ENCODE results near the gene SGF29.
"Not testable (repeated sequence)": the region's sequence is repeated elsewhere in the genome, so short reads cannot be mapped to it uniquely, and the experiment has no call there.

The SGF29 gene

DNA sequence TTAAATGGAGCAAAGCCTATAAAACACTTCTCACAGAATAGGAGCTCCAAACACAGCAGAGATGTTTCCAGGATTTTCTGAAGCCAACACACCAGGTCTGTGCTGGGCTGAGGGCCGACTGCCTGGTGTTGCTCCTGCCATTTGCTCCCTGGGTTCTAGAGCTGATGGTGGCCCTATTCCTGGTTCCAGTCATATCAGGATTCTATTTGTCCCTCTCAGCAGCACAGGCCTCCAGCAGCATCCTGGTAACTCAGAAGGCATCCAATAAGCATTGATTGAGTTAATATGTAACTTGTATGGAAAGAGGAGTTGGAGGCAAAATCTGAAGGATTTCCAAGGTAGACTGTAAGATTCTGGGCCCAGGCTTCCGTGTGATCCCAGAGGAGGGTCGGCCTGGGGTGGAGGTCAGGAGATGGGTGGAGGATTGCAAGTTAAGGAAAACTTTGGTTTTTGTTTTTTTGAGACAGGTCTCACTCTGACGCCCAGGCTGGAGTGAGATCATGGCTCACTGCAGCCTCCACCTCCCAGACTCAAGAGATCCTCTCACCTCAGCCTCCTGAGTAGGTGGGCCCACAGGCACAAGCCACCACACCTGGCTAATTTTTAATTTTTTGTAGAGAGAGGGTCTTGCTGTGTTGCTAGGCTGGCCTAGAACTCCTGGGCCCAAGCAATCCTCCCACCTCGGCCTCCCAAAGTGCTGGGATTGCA, 20.6 kb upstream of the SGF29 start:
- ATAC-seq = no peak
- DNase-seq = no peak

DNA sequence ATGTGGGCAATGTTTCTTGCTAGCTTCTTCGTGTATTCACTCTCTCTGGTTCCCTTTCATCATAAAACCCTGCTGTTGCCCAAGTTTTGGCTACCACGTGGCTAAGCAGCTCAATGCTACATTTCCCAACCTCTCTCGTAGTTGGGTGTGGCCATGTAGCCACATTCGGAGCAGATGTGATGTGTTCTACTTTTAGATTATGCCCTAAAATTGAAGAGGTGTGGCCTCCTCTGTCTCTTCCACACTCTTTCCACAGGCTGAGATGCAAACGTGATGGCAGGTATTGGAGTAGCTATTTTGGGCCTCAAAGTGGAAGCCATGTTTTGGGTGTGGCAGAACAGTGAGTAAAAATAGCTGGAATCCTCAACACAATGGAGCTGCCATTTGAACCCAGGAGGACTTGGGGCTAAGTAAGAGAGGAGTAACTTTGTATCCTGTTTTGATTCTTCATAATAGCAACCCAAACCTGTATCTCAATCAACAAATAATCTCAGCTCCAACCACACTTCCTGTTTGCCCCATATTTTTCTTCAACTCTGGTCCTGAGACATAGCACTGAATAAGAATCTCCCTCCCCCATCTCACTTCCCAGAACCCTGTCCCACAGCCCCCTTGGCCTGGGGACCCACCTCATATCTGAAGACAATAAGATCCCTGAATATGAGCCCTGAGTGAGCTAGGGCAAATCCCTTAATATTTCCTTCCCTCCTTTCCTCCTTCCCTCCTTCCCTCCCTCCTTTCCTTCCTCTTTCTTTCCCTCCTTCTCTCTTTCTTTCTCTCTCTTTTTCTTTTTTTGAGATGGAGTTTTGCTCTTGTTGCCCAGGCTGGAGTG, 19.0 kb upstream of the SGF29 start:
- no peak for ATAC-seq
- no peak for DNase-seq

DNA sequence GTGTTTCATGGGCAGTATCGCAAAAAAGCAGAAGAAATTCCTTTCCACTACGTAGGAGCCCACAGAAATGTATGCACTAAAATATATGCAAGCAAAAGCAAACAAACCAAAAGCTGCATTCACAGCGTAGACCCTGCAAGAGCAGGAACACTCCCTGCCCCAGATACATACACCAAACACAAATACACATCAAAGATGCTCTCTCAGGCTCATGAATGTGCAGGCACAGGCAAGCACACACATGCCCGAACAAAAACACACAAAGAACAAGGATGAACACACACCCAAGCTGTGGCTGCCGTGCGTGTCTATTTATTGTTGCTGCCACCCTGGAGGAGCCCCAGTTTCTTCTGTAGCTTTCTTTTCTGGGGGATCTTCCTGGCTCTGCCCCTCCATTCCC, 16.6 kb upstream of the SGF29 start:
- DNase-seq = no peak
- ATAC-seq = no peak

DNA sequence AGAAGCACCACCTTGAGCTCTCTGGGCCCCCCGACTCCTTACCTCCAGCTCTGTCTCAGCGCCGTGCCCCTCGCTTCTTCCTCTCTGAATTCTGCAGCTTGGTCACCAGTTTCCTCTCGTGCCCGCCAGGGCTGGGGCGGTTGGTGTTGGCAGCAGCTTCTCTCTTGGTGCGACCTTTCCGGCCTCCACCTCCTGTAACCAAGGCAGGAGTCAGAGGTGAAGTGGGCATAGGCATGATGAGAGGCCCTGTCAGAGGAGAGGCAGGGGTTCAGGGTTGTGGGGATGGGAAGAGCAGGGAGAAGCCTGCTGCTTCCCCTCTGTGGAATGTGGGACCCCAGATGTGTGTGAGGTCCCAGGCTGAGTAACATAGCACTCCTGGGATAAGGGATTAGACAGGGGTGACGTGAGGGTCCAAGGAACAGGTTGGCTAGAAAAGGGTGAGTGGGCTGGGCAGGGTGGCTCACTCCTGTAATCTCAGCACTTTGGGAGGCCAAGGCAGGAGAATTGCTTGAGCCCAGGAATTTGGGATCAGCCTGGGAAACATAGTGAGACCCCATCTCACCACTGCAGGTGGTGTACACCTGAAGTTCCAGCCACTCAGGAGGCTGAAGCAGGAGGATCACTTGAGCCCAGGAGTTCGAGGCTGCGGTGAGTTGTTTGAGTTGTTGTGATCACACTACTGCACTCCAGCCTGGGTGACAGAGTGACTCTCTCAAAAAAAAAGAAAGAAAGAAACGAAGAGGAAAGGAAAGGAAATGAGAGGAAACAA, 15.6 kb upstream of the SGF29 start:
- ATAC-seq (no peak), DNase-seq (no peak)

DNA sequence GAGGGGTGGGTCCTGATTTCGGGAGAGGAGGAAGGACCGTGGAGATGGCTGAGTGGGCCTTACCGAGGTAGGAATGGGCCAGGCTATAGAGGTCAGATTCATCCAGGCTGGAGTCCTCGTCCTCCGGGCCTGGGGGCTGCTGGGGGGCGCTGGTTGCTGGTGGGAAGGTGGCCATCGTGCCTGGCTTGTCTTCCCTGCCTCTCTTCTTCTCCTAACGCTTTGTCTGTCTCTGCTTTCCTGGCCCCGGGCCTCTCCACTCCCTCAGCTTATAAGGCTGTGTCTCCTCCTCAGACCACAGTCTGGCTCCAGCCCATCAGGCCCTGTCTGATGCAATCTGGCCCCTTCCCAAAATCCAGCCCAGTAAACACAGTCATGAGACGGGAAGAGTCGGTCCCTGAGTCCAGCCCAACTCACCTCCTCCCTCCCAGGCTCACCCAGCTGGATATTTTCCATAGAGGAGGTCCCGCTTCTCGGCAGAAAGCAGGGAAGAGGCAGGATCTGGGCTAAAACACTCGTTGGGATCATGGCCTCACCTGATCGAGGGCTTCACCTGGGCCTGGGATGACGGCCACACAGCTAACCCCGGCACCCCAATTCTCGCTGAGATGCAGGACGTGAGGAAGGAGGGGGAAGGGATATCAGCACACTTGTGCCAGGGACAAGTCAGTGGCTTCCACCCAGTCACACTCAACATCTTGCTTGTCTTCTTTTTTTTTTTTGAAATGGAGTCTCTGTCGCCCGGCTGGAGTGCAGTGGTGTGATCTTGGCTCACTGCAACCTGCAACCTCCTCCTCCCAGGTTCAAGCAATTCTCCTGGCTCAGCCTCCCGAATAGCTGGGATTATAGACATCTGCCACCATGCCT, 14.8 kb upstream of the SGF29 start, which contains the start of gene NUPR1:
Gene NUPR1 (minus strand): TSS at position 242 of the 864 bp plus-strand sequence. CDS start 67 bp downstream, at position 175.
- no peak for DNase-seq
- ATAC-seq = no peak

DNA sequence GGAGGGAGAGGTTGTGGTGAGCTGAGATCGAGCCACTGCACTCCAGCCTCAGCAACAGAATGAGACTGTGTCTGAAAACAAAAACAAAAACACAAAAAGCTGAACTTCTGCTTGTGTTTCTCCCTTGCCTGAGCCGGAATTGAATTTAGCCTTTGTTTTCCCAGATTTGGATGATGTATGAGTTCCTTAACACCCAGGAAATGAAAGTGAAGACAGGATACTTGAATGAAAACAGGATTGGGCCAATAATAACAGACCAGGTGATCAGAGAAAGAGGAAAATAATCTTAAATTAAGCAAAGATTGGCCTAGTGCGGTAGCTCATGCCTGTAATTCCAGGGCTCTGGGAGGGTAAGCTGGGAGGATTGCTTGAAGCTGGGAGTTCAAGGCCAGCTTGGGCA, 13.4 kb upstream of the SGF29 start:
- DNase-seq (no peak), ATAC-seq (no peak)

DNA sequence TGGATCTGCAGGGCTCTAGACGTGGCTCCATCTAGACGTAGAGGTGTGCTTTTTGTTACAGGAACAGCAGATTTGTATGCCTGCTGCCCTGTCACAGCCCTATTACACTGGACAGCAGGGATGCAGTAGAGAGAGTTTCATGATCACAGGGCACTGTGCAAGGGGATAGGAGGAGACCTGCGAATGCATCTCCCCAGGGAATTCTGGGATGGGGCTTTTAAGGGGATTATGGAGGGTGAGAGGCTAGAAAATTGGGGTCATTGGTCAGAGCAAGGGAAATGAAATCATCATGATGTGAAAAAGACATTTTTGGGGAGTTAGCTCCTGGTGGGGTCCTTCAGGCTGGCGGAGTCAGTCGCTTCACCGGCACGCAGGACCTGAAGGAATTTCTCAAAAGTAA, 11.1 kb upstream of the SGF29 start:
- DNase-seq (no peak), ATAC-seq (no peak)

DNA sequence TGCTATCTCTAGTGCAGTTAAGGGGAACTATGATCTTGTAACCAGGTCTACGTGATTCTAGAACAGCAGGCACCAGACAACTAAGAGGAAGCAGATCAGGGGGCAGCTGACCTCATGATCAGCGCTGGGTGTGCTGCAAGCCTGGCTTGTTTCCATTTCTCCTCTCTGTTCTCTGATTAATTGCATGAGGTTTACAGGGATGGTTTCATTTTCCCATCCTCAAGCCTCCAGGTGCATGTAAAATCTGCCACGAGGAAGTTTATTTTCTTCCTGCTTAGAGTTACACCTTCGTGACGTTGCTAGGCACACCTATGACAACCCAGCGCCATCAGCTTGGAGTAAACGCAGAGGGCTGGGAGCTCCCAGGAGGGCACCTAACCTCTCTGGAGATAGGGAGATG, 10.6 kb upstream of the SGF29 start:
- ATAC-seq = no peak
- DNase-seq = no peak

DNA sequence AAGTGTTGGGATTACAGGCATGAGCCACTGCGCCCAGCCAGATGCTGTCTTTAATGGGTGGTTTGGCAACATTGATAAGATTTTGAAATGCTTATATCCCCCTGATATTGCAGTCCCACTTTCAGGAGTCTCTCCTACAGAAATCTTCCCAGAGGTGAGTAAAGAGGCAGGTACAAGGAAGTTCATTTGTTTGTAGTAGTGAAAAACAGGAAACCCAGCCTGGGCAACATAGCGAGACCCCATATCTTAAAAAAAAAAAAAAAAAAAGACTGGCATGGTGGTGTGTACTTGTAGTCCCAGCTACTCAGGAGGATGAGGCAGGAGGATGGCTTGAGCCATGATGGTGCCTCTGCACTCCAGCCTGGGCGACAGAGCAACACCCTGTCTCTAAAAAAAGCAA, 8.7 kb upstream of the SGF29 start:
- DNase-seq (no peak), ATAC-seq (no peak)

DNA sequence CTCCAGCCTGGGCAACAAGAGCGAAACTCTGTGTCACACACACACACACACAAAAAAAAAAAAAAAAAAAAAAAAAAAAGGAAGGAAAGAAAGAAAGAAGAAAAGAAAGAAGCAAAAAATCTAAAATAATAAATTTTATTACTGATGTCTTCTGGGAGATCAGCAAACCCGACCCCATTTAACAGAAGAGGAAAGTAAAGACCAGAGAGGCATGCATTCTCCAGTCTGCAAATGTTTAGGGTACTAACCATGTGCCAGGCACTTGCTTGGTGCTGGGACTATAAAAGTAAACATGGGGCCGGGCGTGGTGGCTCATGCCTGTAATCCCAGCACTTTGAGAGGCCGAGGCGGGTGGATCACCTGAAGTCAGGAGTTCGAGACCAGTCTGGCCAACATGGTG, 7.8 kb upstream of the SGF29 start:
- ATAC-seq, DNase-seq: not testable (repeated sequence)

DNA sequence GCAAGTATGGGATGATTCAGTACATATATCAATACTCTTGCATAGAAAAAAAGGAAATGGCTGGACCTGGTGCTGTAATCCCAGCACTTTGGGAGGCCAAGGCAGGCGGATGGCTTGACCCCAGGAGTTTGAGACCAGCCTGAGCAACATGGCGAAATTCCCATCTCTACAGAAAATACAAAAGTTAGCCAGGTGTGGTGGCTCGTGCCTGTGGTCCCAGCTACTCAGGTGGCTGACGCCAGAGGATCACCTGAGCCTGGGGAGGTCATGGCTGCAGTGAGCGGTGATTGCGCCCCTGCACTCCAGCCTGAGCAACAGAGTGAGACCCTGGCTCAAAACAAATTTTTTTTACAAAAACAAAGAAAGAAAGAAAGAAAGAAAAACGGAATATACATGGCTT, 7.1 kb upstream of the SGF29 start:
- ATAC-seq (no peak), DNase-seq (no peak)

DNA sequence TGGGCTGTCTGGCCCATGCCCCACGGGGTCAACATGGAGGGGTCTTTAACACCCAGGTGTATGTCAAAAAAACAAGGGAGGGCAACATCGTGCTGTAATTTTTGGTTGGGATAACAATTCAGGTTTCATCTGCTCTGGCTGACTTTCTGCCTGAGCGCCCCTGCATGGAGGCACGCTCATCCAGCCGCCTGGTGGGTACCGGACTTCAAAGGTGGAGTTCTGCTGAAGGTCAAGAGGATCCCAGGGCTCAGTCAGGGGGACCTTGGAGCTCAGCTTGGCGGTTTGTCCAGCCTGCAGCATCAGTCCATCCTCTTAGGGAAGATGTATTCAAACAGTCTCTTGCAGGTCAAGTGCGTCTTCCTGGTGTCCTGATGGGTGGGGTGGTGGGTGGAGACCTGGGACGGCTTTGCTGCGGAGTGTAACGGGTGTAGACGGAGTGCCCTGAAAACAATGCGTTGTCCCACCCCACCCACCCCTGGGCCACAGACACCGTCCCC, 5.4 kb upstream of the SGF29 start:
- ATAC-seq (no peak), DNase-seq (no peak)

DNA sequence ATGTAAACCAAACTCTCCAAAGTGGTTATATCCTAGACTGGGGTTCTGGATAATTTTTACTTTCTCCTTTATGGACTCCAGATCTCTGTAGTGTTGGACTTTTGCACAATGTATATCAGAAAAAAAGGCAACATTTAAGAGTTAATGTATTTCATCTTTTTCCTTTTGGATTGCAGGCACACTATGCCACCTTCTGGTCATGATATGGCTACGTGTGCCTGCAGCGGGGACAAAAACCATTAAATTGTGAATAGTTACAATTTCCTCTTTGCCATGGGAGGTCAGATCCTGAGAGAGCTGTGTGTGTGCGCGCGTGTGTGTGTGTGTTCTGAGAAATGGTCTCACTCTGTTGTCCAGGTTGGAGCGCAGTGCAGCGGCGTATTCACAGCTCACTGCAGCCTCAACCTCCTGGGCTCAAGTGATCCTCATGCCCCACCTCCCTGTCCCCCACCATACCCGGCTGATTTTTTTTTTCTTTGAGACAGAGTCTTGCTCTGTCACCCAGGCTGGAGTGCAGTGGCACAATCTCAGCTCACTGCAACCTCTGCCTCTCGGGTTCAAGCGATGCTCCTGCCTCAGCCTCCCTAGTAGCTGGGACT, 4.3 kb upstream of the SGF29 start:
- DNase-seq = no peak
- no peak for ATAC-seq

DNA sequence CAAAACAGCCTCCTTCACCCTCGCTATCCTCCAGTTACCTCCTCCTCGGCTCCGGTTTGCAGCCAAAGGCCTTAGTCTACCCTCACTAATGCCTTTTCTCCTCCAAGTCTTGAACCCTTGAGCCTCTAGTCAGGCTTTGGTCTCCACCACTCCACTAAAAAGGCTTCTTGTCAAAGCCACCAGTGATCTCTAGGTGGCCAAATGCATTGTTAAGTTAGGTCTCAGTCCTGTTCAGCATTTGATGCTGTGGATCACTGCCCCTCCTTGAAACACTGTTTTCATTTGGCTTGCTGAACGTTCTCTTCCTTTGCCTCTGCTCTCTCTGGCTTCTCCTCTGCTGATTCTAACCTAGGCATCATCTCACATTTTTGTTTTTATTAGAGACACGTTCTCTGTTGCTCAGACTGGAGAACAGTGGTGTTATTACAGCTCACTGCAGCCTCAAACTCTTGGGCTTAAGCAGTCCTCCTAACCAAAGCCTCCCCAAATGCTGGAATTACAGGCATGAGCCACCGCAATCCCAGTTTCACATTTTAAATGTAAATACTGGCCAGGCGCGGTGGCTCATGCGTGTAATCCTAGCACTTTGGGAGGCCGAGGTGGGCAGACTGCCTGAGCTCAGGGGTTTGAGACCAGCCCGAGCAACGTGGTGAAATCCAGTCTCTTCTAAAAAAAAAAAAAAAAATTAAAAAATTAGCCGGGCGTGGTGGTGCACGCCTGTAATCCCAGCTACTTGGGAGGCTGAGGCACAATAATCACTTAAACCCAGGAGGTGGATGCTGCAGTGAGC, 1.1 kb downstream of the SGF29 start:
- no peak for ATAC-seq
- DNase-seq = no peak

DNA sequence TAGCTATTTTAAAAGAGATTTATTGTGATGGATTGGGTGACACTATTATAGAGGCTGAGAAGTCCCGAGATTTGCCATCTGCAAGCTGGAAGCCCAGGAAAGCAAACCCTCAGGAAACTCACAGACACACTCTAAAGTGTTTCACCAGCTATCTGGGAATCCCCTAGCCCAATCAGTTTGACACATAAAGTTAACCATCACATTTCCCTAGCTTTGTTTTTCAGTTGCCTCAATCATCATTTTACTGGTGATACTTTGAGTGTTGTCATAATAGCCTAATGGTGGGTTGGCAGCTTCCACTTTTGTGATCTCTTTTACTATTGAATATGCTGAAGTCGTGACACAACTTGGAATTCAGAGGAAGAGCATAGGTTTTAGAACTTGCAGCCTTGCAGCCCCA, 1.8 kb downstream of the SGF29 start:
- ATAC-seq (peak; percentile 25), DNase-seq (no peak)

DNA sequence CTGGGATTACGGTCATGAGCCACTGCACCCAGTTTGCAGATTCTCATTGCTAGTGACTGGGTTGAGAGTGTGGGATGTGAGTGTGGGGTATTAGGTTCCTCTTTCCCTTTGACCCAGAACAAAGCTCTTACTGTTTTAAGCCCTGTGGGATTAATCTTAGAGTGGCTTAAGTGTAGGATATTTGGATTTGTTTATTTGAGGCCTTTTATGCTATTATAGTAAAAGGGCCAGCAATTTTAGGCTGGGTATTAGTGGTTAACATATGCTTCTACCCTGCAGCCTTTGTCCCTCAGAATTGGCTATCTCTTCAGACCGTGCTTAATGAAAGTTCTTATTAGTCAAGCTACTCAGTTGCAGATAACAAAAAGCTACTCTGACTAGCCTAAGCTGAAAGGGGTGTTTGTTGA, 3.2 kb downstream of the SGF29 start:
- no peak for ATAC-seq
- DNase-seq = no peak

DNA sequence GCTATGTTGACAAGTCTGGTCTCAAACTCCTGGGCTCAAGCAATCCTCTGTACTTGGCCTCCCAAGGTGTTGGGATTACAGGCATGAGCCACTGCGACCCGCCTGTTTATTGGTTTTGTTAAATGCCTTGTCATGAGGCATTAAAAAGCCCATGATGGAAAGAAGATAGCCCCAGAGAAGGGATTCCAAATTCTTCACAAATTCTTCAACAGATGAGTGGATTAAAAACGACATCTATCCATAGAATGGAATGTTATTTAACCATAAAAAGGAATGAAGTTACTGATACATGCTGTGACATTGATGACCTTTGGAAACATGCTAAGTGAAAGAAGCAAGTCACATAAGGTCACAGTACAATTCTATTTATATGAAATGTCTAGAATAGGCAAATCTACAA, 4.7 kb downstream of the SGF29 start:
- DNase-seq = no peak
- no peak for ATAC-seq

DNA sequence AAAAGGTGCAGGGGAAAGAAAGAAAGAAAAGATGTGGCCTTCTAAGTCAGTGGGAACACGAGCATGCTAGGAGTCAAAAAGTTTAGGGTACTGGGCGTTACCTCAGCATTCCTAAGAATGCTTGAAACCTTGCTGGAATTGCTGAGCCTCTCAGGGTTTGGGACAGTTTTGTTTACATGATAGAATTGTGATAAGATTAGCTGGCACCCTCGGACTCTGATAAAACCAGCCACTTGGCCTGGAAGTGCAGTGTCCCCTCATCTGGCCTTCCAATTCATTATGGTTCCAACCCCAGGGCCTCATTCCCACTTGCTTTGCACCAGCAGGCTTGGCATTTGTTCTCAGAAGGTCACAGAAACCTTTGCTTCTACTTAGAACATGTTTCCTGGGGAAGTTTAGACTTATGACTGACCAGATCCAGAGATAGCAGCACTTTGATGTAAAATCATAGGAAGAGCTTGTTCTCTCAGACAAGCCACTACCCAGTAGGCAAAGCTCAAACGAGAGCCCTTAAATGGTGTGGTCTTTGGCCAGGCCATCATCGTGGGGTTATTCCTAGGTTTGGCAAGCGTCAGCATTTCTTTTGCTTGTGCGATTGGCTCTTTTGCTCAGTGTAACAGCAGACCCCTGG, 8.0 kb downstream of the SGF29 start:
- ATAC-seq = no peak
- no peak for DNase-seq

DNA sequence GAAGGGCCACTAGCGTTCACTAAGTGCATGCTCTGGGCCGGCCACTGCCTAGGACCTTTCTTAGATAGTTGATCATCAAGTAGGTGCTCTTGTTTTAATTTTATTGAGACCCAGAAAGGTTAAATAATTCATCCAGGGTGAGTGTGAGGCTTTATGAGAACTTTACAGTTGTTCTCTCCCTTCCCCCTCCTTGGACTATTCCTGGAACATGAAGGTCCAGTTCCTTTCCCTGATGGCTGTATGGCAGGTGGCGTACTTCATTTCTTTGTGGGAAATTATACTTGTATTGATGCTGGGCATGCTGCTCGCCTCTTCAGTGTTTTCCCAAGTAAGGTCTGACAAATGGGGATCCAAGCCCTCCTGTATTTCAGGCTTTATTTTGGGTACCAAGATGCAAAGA, 8.5 kb downstream of the SGF29 start:
- ATAC-seq (no peak), DNase-seq (no peak)

DNA sequence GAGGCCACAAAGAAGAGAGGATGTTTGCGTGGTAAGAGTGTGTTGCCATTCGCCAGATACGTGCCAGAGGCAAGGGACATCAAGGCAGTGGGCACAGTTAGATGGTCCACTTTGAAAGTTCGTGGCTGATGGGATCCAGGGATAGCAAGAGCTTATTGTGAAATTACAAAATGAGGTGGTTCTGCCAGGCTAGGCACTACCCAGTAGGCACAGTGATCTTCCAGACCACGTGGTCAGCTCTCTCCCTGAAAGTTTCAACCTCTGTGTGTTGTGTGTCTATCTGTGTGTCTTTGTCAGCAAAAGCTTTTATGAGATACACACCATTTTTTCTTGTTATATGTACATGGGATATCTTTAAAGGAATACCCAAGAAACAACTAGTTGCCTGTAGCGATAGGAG, 9.5 kb downstream of the SGF29 start:
- DNase-seq (no peak), ATAC-seq (no peak)

All from stimulated activated naive CD8-positive, alpha-beta T cell treated with anti-CD3 and anti-CD28 coated beads, Interleukin-15, Interleukin-2, amounts not matched to agents 100 U/mL and 50 U/mL, for 24 hours (primary cell).